Measurements from ENCODE around the gene PHIP. TPM values are rescaled to one million over a fixed set of nuclear protein-coding genes. Genes with fewer than 3 reads are reported as not detected.

Gene PHIP
- total and polyA plus RNA-seq, 9 of the 15 experiments (the other 6 are each of a cell fraction or from before 2014, with no cell fraction given) = 8.1 to 36.3 (median 16.5) TPM

DNA sequence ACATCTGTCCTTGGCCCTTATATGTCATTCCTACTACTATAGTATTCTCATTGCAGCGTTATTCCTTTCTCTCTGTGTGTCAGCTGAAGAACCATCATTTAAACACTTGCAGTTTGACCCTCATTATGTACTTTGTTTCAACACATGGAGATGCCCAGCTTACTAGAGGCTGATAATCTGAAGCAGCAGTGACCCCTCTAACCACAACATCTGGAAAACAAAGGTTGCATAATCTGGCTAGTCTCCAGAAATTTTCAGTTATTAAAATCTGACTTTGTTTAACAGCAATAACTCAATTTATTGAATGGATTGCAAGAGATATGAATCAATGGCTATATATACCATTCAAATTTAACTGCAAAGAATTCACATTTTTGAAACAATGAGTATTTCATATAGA, 6.6 kb upstream of the PHIP start (continued):
- TF ChIP-seq, protein P1, sequence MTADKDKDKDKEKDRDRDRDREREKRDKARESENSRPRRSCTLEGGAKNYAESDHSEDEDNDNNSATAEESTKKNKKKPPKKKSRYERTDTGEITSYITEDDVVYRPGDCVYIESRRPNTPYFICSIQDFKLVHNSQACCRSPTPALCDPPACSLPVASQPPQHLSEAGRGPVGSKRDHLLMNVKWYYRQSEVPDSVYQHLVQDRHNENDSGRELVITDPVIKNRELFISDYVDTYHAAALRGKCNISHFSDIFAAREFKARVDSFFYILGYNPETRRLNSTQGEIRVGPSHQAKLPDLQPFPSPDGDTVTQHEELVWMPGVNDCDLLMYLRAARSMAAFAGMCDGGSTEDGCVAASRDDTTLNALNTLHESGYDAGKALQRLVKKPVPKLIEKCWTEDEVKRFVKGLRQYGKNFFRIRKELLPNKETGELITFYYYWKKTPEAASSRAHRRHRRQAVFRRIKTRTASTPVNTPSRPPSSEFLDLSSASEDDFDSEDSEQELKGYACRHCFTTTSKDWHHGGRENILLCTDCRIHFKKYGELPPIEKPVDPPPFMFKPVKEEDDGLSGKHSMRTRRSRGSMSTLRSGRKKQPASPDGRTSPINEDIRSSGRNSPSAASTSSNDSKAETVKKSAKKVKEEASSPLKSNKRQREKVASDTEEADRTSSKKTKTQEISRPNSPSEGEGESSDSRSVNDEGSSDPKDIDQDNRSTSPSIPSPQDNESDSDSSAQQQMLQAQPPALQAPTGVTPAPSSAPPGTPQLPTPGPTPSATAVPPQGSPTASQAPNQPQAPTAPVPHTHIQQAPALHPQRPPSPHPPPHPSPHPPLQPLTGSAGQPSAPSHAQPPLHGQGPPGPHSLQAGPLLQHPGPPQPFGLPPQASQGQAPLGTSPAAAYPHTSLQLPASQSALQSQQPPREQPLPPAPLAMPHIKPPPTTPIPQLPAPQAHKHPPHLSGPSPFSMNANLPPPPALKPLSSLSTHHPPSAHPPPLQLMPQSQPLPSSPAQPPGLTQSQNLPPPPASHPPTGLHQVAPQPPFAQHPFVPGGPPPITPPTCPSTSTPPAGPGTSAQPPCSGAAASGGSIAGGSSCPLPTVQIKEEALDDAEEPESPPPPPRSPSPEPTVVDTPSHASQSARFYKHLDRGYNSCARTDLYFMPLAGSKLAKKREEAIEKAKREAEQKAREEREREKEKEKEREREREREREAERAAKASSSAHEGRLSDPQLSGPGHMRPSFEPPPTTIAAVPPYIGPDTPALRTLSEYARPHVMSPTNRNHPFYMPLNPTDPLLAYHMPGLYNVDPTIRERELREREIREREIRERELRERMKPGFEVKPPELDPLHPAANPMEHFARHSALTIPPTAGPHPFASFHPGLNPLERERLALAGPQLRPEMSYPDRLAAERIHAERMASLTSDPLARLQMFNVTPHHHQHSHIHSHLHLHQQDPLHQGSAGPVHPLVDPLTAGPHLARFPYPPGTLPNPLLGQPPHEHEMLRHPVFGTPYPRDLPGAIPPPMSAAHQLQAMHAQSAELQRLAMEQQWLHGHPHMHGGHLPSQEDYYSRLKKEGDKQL (CRISPR knock-in tag; IDR thresholded peaks at IDR 0.05; ENCODE audit: borderline replicate concordance) = no peak
- no peak for TF ChIP-seq SP1 (CRISPR knock-in tag; IDR thresholded peaks at IDR 0.05)
- TF ChIP-seq PURB (CRISPR knock-in tag; IDR thresholded peaks at IDR 0.05; ENCODE audit: low read depth) = no peak
- TF ChIP-seq, protein P2, sequence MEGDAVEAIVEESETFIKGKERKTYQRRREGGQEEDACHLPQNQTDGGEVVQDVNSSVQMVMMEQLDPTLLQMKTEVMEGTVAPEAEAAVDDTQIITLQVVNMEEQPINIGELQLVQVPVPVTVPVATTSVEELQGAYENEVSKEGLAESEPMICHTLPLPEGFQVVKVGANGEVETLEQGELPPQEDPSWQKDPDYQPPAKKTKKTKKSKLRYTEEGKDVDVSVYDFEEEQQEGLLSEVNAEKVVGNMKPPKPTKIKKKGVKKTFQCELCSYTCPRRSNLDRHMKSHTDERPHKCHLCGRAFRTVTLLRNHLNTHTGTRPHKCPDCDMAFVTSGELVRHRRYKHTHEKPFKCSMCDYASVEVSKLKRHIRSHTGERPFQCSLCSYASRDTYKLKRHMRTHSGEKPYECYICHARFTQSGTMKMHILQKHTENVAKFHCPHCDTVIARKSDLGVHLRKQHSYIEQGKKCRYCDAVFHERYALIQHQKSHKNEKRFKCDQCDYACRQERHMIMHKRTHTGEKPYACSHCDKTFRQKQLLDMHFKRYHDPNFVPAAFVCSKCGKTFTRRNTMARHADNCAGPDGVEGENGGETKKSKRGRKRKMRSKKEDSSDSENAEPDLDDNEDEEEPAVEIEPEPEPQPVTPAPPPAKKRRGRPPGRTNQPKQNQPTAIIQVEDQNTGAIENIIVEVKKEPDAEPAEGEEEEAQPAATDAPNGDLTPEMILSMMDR (IDR thresholded peaks at IDR 0.05 in 2 of 3, conservative IDR thresholded peaks at IDR 0.05 in 1 of 3; ENCODE audit: insufficient read depth in 2 of 3, low read depth in 1 of 3, low read length in 3 of 3) = no peak
- no peak for TF ChIP-seq KHSRP (IDR thresholded peaks at IDR 0.05)
- no peak for TF ChIP-seq RFX5 (IDR thresholded peaks at IDR 0.05; ENCODE audit: low read depth, low read length)
- TF ChIP-seq, protein P3, sequence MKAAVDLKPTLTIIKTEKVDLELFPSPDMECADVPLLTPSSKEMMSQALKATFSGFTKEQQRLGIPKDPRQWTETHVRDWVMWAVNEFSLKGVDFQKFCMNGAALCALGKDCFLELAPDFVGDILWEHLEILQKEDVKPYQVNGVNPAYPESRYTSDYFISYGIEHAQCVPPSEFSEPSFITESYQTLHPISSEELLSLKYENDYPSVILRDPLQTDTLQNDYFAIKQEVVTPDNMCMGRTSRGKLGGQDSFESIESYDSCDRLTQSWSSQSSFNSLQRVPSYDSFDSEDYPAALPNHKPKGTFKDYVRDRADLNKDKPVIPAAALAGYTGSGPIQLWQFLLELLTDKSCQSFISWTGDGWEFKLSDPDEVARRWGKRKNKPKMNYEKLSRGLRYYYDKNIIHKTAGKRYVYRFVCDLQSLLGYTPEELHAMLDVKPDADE (conservative IDR thresholded peaks at IDR 0.05; ENCODE audit: control insufficient read depth, low read depth, low read length) = no peak
- TF ChIP-seq RB1 (IDR thresholded peaks at IDR 0.05; ENCODE audit: low read depth) = no peak
- TF ChIP-seq KDM1A (IDR thresholded peaks at IDR 0.05) = no peak
- no peak for TF ChIP-seq RNF2 (IDR thresholded peaks at IDR 0.05)
- no peak for TF ChIP-seq BDP1 (IDR thresholded peaks at IDR 0.05; ENCODE audit: insufficient read depth, insufficient read length)
- TF ChIP-seq RCOR1 (IDR thresholded peaks at IDR 0.05; ENCODE audit: borderline replicate concordance in 1 of 2, low read depth in 2 of 2, low read length in 2 of 2) = peak in 1 of 2 experiments; percentile 41; a peak in 1 of 4 replicates
- TF ChIP-seq, protein P4, sequence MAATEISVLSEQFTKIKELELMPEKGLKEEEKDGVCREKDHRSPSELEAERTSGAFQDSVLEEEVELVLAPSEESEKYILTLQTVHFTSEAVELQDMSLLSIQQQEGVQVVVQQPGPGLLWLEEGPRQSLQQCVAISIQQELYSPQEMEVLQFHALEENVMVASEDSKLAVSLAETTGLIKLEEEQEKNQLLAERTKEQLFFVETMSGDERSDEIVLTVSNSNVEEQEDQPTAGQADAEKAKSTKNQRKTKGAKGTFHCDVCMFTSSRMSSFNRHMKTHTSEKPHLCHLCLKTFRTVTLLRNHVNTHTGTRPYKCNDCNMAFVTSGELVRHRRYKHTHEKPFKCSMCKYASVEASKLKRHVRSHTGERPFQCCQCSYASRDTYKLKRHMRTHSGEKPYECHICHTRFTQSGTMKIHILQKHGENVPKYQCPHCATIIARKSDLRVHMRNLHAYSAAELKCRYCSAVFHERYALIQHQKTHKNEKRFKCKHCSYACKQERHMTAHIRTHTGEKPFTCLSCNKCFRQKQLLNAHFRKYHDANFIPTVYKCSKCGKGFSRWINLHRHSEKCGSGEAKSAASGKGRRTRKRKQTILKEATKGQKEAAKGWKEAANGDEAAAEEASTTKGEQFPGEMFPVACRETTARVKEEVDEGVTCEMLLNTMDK (IDR thresholded peaks at IDR 0.05; ENCODE audit: borderline replicate concordance, insufficient read depth, low read depth, low read length, poor library complexity, severe bottlenecking) = no peak
- peak; percentile 10 for TF ChIP-seq MEIS2 (IDR thresholded peaks at IDR 0.05; ENCODE audit: partially characterized antibody)
- TF ChIP-seq ERF (CRISPR knock-in tag; IDR thresholded peaks at IDR 0.05) = no peak
- peak; percentile 25; the same call in 1 of the 2 replicates for TF ChIP-seq TAL1 (IDR thresholded peaks at IDR 0.05)
- TF ChIP-seq, protein P5, sequence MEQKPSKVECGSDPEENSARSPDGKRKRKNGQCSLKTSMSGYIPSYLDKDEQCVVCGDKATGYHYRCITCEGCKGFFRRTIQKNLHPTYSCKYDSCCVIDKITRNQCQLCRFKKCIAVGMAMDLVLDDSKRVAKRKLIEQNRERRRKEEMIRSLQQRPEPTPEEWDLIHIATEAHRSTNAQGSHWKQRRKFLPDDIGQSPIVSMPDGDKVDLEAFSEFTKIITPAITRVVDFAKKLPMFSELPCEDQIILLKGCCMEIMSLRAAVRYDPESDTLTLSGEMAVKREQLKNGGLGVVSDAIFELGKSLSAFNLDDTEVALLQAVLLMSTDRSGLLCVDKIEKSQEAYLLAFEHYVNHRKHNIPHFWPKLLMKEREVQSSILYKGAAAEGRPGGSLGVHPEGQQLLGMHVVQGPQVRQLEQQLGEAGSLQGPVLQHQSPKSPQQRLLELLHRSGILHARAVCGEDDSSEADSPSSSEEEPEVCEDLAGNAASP (IDR thresholded peaks at IDR 0.05) = no peak

Data from K562 (cell line).